ENCODE measurements around the gene CNTNAP5.

GRCh38 chr2:124353656-124354055 is 328.6 kb downstream of the CNTNAP5 start:
- TF ChIP-seq, protein P1, sequence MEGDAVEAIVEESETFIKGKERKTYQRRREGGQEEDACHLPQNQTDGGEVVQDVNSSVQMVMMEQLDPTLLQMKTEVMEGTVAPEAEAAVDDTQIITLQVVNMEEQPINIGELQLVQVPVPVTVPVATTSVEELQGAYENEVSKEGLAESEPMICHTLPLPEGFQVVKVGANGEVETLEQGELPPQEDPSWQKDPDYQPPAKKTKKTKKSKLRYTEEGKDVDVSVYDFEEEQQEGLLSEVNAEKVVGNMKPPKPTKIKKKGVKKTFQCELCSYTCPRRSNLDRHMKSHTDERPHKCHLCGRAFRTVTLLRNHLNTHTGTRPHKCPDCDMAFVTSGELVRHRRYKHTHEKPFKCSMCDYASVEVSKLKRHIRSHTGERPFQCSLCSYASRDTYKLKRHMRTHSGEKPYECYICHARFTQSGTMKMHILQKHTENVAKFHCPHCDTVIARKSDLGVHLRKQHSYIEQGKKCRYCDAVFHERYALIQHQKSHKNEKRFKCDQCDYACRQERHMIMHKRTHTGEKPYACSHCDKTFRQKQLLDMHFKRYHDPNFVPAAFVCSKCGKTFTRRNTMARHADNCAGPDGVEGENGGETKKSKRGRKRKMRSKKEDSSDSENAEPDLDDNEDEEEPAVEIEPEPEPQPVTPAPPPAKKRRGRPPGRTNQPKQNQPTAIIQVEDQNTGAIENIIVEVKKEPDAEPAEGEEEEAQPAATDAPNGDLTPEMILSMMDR (IDR thresholded peaks at IDR 0.05; ENCODE audit: poor library complexity): no peak
- no peak for TF ChIP-seq EZH2phosphoT487 (IDR thresholded peaks at IDR 0.05; ENCODE audit: low read depth, severe bottlenecking, unreplicated experiment)
- TF ChIP-seq EZH2 (IDR thresholded peaks at IDR 0.05; ENCODE audit: borderline replicate concordance): no peak
